Activated CD4-positive, alpha-beta T cell treated with anti-CD3 and anti-CD28 coated beads, Interleukin-2, amount 10 ng/mL, durations not matched to agents 7 days and 5 days (primary cell): ENCODE data around the gene HPGD. TPM values are rescaled to one million over a fixed set of nuclear protein-coding genes. Genes with fewer than 3 reads are reported as not detected.

Experiments used
- CTCF ChIA-PET: fragments of 350-600 bp; sonication (Branson Sonifier 250); formaldehyde crosslinking; loops from one replicate; lab custom pipeline; 2021; ENCODE audit warnings: antibody characterized with exemption; lab: Charles Lee
- POLR2A ChIA-PET: fragments of 350-600 bp; sonication (Branson Sonifier 250); formaldehyde crosslinking; loops from one replicate; lab custom pipeline; 2021; ENCODE audit warnings: antibody characterized with exemption; lab: Charles Lee
- DNase-seq: peaks from one replicate; pipeline ENCODE4 v3.0.0-alpha.2; 2020
- H3K27ac Mint-ChIP-seq: one replicate; pipeline ENCODE4 v1.8.0; 2021; ENCODE audit warnings: mild to moderate bottlenecking, moderate library complexity, mixed read lengths
- H3K27me3 Mint-ChIP-seq: one replicate; pipeline ENCODE4 v1.8.0; 2021; ENCODE audit warnings: mixed read lengths
- H3K36me3 Mint-ChIP-seq: one replicate; pipeline ENCODE4 v1.8.0; 2021; ENCODE audit warnings: low read depth, mixed read lengths
- H3K4me1 Mint-ChIP-seq: one replicate; pipeline ENCODE4 v1.8.0; 2021; ENCODE audit warnings: mixed read lengths
- H3K4me3 Mint-ChIP-seq: one replicate; pipeline ENCODE4 v1.8.0; 2021; ENCODE audit warnings: mild to moderate bottlenecking, moderate library complexity, mixed read lengths
- H3K9me3 Mint-ChIP-seq: one replicate; pipeline ENCODE4 v1.8.0; 2021; ENCODE audit warnings: mixed read lengths
- total RNA-seq, 2 experiments: library from RNA; stranded (reverse); gene quantifications; one replicate each; pipeline ENCODE4 v1.2.3, GENCODE V29; 2021

HPGD gene
- total RNA-seq, 2 experiments from 2014 or later: 7.3 to 9.3 TPM

DNA sequence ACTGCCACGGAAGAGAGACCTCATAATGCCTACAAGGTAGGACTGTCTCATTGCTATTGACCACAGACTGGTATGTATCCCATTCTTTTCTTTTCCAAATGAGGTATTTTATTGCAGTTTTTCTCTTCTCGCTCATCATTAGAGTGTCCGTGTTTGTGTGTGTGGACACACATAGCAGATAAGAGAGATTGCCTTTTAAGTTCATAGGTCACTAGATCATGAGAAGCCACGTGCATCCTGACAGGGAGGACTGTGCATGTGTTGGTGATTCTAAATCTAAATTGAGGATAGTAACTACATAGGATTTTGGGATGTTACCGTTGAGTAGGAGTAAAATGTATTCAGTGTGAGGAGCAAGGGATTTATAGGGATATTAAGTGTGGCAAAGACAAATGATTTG, 37.3 kb downstream of the HPGD start:
- POLR2A ChIA-PET: no interaction called here
- CTCF ChIA-PET: no interaction called here
- Mint-ChIP-seq H3K4me1 (no peaks in the 10 kb centered on the region), H3K9me3 (no peaks in the 10 kb centered on the region), H3K4me3 (no peak overlapping the region), H3K27me3 (no peaks in the 10 kb centered on the region), H3K27ac (no peak overlapping the region), H3K36me3 (no peaks in the 10 kb centered on the region)
- DNase-seq: no peak

- Mint-ChIP-seq H3K4me3 (no peak overlapping the region), H3K27me3 (no peaks in the 10 kb centered on the region), H3K27ac (no peak overlapping the region), H3K9me3 (no peaks in the 10 kb centered on the region), H3K4me1 (no peaks in the 10 kb centered on the region), H3K36me3 (no peaks in the 10 kb centered on the region)
- POLR2A ChIA-PET: no interaction called here
- no peak for DNase-seq
- CTCF ChIA-PET: no interaction called here
Measured at GRCh38 chr4:174483792-174484191, 38.5 kb downstream of the HPGD start.

GRCh38 chr4:174479140-174479539, 43.1 kb downstream of the HPGD start:
- no peaks in the 10 kb centered on the region for H3K27me3 Mint-ChIP-seq
- no peak overlapping the region for H3K4me3 Mint-ChIP-seq
- CTCF ChIA-PET: no interaction called here
- no peak for DNase-seq
- H3K9me3 Mint-ChIP-seq: no peaks in the 10 kb centered on the region
- no peaks in the 10 kb centered on the region for H3K4me1 Mint-ChIP-seq
- H3K36me3 Mint-ChIP-seq: no peaks in the 10 kb centered on the region
- H3K27ac Mint-ChIP-seq: no peak overlapping the region
- POLR2A ChIA-PET: no interaction called here

DNA sequence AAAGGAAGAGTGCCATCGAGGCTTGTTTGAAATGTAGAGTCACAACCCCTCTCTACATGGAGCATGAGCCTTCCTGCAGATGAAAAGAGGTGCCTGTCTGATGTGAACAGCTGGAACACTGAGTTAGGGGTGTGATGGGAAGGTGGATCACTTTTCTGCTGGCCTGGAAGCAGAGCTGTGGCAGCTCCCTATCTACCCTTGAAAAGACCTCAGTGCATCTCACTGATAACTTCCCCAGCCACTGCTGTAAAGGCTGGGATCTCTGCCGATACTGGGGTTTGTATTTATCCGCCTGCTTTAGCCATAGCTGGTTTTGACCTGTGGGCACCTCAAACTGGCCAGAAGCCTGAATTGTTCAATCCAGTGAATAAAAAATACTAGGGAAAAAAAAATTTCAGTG, 46.8 kb downstream of the HPGD start:
- H3K4me3 Mint-ChIP-seq: no peak overlapping the region
- no peaks in the 10 kb centered on the region for H3K36me3 Mint-ChIP-seq
- no peak overlapping the region for H3K27ac Mint-ChIP-seq
- H3K4me1 Mint-ChIP-seq: no peaks in the 10 kb centered on the region
- no peak for DNase-seq
- H3K27me3 Mint-ChIP-seq: no peaks in the 10 kb centered on the region
- CTCF ChIA-PET: no interaction called here
- no peaks in the 10 kb centered on the region for H3K9me3 Mint-ChIP-seq
- POLR2A ChIA-PET: no interaction called here

GRCh38 chr4:174474457-174475075, 47.7 kb downstream of the HPGD start:
- ChIA-PET CTCF (no interaction called here), POLR2A (no interaction called here)
- Mint-ChIP-seq H3K36me3 (no peaks in the 10 kb centered on the region), H3K27me3 (no peaks in the 10 kb centered on the region), H3K4me1 (no peaks in the 10 kb centered on the region), H3K9me3 (no peaks in the 10 kb centered on the region), H3K27ac (no peak overlapping the region), H3K4me3 (no peak overlapping the region)
- no peak for DNase-seq

GRCh38 chr4:174467107-174467506, 55.2 kb downstream of the HPGD start:
- no peak for DNase-seq
- no peaks in the 10 kb centered on the region for H3K36me3 Mint-ChIP-seq
- H3K4me1 Mint-ChIP-seq: no peaks in the 10 kb centered on the region
- H3K9me3 Mint-ChIP-seq: peaks cover 4% of the 10 kb centered on the region
- ChIA-PET CTCF (no interaction called here), POLR2A (no interaction called here)
- H3K27me3 Mint-ChIP-seq: no peaks in the 10 kb centered on the region
- H3K27ac Mint-ChIP-seq: no peak overlapping the region
- H3K4me3 Mint-ChIP-seq: no peak overlapping the region

DNA sequence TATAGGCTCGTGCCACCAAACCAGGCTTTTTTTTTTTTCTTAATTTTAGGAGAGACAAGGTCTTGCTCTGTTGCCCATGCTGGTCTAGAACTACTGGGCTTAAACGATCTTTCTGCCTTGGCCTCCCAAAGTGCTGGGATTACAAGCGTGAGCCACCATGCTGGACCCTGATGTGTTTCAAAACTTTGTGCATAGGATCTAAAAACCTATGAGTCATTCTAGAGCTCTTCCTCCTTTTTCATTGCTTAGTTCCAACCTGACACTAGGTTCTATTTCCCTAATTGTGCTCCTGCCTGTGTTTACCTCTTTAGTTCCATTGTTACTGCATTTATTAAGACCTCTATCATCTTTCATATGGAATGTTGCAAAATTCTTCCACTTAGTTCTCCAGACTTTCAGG, 57.3 kb downstream of the HPGD start:
- no peak overlapping the region for H3K27ac Mint-ChIP-seq
- H3K4me1 Mint-ChIP-seq: no peaks in the 10 kb centered on the region
- CTCF ChIA-PET: no interaction called here
- no peak overlapping the region for H3K4me3 Mint-ChIP-seq
- H3K9me3 Mint-ChIP-seq: peaks cover 4% of the 10 kb centered on the region
- no peaks in the 10 kb centered on the region for H3K27me3 Mint-ChIP-seq
- no peak for DNase-seq
- POLR2A ChIA-PET: no interaction called here
- H3K36me3 Mint-ChIP-seq: no peaks in the 10 kb centered on the region

DNA sequence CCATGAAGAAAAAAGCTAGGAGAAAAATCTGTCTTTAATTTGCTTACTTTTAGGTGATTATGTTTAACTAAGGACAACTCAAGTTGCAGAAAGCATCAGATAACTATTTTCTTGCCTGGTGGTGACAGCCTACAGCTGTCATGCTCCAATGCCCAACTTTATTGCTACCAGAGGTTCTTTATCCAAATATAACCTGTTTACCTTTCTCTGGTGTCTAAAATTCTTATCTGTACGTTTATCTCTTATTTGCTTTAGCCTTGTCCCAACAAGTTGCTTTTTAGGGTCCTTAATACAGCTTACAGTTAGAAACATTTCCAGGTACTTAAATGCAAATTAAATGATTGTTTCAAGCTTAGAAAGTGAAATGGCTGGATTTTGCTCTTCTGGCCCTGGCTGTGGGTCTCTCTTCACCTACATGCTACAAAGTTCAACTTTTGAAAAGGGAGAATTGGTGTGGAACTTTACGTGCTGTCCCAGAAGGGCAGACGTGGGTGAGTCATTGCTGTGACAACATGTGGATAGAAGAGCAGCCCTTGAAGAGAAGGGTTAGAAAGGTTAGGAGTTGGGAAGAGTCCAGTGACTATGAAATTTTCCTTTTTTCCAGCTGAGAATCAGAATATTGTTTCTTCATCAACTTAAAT, 60.7 kb downstream of the HPGD start:
- Mint-ChIP-seq H3K27ac (no peak overlapping the region), H3K36me3 (no peaks in the 10 kb centered on the region), H3K4me3 (no peak overlapping the region), H3K4me1 (no peaks in the 10 kb centered on the region), H3K9me3 (peaks cover 4% of the 10 kb centered on the region), H3K27me3 (no peaks in the 10 kb centered on the region)
- no peak for DNase-seq
- ChIA-PET CTCF (no interaction called here), POLR2A (no interaction called here)

- H3K4me1 Mint-ChIP-seq: no peaks in the 10 kb centered on the region
- POLR2A ChIA-PET: no interaction called here
- no peaks in the 10 kb centered on the region for H3K27me3 Mint-ChIP-seq
- no peaks in the 10 kb centered on the region for H3K36me3 Mint-ChIP-seq
- H3K27ac Mint-ChIP-seq: no peak overlapping the region
- no peak for DNase-seq
- H3K9me3 Mint-ChIP-seq: peaks cover 4% of the 10 kb centered on the region
- CTCF ChIA-PET: no interaction called here
- H3K4me3 Mint-ChIP-seq: no peak overlapping the region
Measured at GRCh38 chr4:174460684-174461083, 61.6 kb downstream of the HPGD start.

- Mint-ChIP-seq H3K9me3 (no peaks in the 10 kb centered on the region), H3K27ac (no peak overlapping the region), H3K4me3 (no peak overlapping the region), H3K36me3 (no peaks in the 10 kb centered on the region), H3K4me1 (no peaks in the 10 kb centered on the region), H3K27me3 (no peaks in the 10 kb centered on the region)
- CTCF ChIA-PET: interaction anchor here (1.5 kb wide), 1 partner anchor 31 kb away, joined by 3 read pairs; no protein-coding TSS in a partner anchor
- POLR2A ChIA-PET: no interaction called here
- no peak for DNase-seq
Measured at GRCh38 chr4:174457468-174457867, 64.8 kb downstream of the HPGD start.

- Mint-ChIP-seq H3K27ac (no peak overlapping the region), H3K9me3 (no peaks in the 10 kb centered on the region), H3K4me1 (no peaks in the 10 kb centered on the region), H3K36me3 (no peaks in the 10 kb centered on the region), H3K4me3 (no peak overlapping the region), H3K27me3 (no peaks in the 10 kb centered on the region)
- ChIA-PET POLR2A (no interaction called here), CTCF (no interaction called here)
- DNase-seq: no peak
Measured at GRCh38 chr4:174454815-174455473, 67.3 kb downstream of the HPGD start.

DNA sequence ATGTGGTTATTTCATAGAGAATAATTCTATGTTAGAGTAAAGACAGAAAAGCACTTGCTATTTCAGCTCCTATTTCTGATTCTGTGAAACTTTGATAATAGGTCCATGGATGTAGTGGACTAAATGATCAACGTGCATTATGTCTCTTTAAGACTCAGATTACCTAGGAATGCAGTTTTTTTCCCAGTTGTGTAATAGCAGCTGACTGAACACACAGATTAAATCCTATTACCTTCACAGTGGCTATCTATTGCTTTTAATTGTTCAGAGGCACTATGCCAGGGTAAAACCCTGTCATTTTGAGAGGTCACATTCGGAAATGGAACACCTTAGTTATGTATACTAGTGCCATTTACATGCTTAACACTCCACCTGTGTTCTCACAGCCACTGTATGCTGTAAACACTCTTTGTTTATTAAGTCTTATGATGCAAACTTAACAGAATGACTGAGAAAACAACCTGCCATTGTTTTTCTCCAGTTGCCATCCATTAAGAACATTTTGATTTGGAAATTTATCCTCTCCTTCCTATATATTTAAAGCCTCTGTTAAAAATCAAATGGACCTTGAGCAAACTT, 70.5 kb downstream of the HPGD start:
- no peak for DNase-seq
- Mint-ChIP-seq H3K9me3 (no peaks in the 10 kb centered on the region), H3K27me3 (no peaks in the 10 kb centered on the region), H3K4me3 (no peak overlapping the region), H3K27ac (no peak overlapping the region), H3K4me1 (no peaks in the 10 kb centered on the region), H3K36me3 (no peaks in the 10 kb centered on the region)
- ChIA-PET CTCF (interaction anchor here (0.7 kb wide), 1 partner anchor 166 kb away, joined by 4 read pairs; no protein-coding TSS in a partner anchor), POLR2A (no interaction called here)

- Mint-ChIP-seq H3K9me3 (no peaks in the 10 kb centered on the region), H3K4me3 (no peak overlapping the region), H3K27me3 (no peaks in the 10 kb centered on the region), H3K4me1 (no peaks in the 10 kb centered on the region), H3K36me3 (no peaks in the 10 kb centered on the region), H3K27ac (no peak overlapping the region)
- DNase-seq: no peak
- POLR2A ChIA-PET: no interaction called here
- CTCF ChIA-PET: no interaction called here
Measured at GRCh38 chr4:174450786-174451125, 71.5 kb downstream of the HPGD start.
